ENCODE results near the gene BCL2L2. TPM values are rescaled to one million over a fixed set of nuclear protein-coding genes. Genes with fewer than 3 reads are reported as not detected.

BCL2L2 gene
- total and polyA plus RNA-seq, 12 donors, result 16.8 to 44.9 (median 36.4) TPM

- TF ChIP-seq CTCF (IDR thresholded peaks at IDR 0.05), result no peak
- peak overlapping the region in 9 of 10 donors; percentile 19 to 96 (median 54) for H3K4me3 ChIP-seq
- 89 to 93% methylated on average over 17 of the region's 17 CpGs for WGBS, 2 donors
- peaks cover 6 to 25% (median 21%) of the 10 kb centered on the region in 9 donors for H3K4me1 ChIP-seq
- intact Hi-C loops (cut with DNase I), result loop anchor here in 9 of 10 donors (2.0 to 10.0 kb wide), 8 partner anchors 13 to 245 kb away; partner anchors contain the start of genes NGDN (in 6 of the 9), THTPA (in 4 of the 9), AP1G2 (in 2 of the 9) and BCL2L2 (in 2 of the 9)
- H3K36me3 ChIP-seq, result peaks cover 0 to 42% (median 20%) of the 10 kb centered on the region in 9 donors
- no peaks in the 10 kb centered on the region for H3K9me3 ChIP-seq
- DNase-seq (no peak), ATAC-seq (no peak)
- H3K27me3 ChIP-seq, result no peaks in the 10 kb centered on the region
- H3K27ac ChIP-seq, result peak overlapping the region; percentile 58 to 95 (median 88)
These were observed 13.3 kb downstream of the BCL2L2 start for GRCh38 chr14:23319746-23320583.

GRCh38 chr14:23320584-23321571, 14.2 kb downstream of the BCL2L2 start, which contains the start of gene PABPN1:
Gene PABPN1, plus strand, starts transcription at chr14:23321457. Its CDS starts 13 bp downstream, at chr14:23321470.
- H3K4me3 ChIP-seq, result peak within 1 kb of the TSS; percentile 80 to 96 (median 90)
- H3K27ac ChIP-seq, result peak within 1 kb of the TSS; percentile 91 to 99 (median 96)
- WGBS, 2 donors, result 5% methylated on average over 42 to 63 of the region's 63 CpGs
- H3K36me3 ChIP-seq, result peaks cover 0 to 44% (median 24%) of the 10 kb centered on the region in 9 donors
- DNase-seq (peak; percentile 97 to 99), ATAC-seq (peak; percentile 94 to 98 (median 96))
- intact Hi-C loops (cut with DNase I), result loop anchor here in 9 of 10 donors (1.0 to 10.0 kb wide), 10 partner anchors 14 to 244 kb away; partner anchors contain the start of genes NGDN (in 7 of the 9), THTPA (in 4 of the 9), AP1G2 (in 2 of the 9) and BCL2L2 (in 2 of the 9)
- H3K4me1 ChIP-seq, result peaks cover 6 to 25% (median 21%) of the 10 kb centered on the region in 9 donors
- TF ChIP-seq CTCF (IDR thresholded peaks at IDR 0.05), result no peak
- H3K27me3 ChIP-seq, result no peaks in the 10 kb centered on the region
- no peaks in the 10 kb centered on the region for H3K9me3 ChIP-seq

GRCh38 chr14:23321572-23322547, 15.2 kb downstream of the BCL2L2 start:
- Histone ChIP-seq H3K27me3 (no peaks in the 10 kb centered on the region), H3K4me1 (peaks cover 6 to 25% (median 21%) of the 10 kb centered on the region in 9 donors), H3K4me3 (peak overlapping the region; percentile 80 to 96 (median 90)), H3K27ac (peak overlapping the region; percentile 91 to 99 (median 96)), H3K36me3 (peaks cover 0 to 45% (median 24%) of the 10 kb centered on the region in 9 donors), H3K9me3 (no peaks in the 10 kb centered on the region)
- WGBS, 2 donors, result 1% methylated on average over 48 to 64 of the region's 64 CpGs
- intact Hi-C loops (cut with DNase I), result loop anchor here in 9 of 10 donors (1.0 to 10.0 kb wide), 10 partner anchors 15 to 243 kb away; partner anchors contain the start of genes NGDN (in 7 of the 9), THTPA (in 4 of the 9), AP1G2 (in 2 of the 9) and BCL2L2 (in 2 of the 9)
- DNase-seq, result peak in 1 of 2 donors; percentile 44
- TF ChIP-seq CTCF (IDR thresholded peaks at IDR 0.05), result no peak
- ATAC-seq, result peak in 5 of 8 donors; percentile 3 to 31 (median 4)
